Activated CD4-positive, alpha-beta T cell treated with anti-CD3 and anti-CD28 coated beads, Interleukin-2, Interleukin-6, amounts not matched to agents 100 ng/mL and 50 ng/mL, durations not matched to agents 16 hours and 8 hours (primary cell): ENCODE measurements around the gene PUS1.

Experiments
- DNase-seq: peaks from one replicate; pipeline ENCODE4 v3.0.0-alpha.2; 2020

Gene PUS1

GRCh38 chr12:131903270-131904255 lies 25.5 kb upstream of the PUS1 start:
- no peak for DNase-seq

DNA sequence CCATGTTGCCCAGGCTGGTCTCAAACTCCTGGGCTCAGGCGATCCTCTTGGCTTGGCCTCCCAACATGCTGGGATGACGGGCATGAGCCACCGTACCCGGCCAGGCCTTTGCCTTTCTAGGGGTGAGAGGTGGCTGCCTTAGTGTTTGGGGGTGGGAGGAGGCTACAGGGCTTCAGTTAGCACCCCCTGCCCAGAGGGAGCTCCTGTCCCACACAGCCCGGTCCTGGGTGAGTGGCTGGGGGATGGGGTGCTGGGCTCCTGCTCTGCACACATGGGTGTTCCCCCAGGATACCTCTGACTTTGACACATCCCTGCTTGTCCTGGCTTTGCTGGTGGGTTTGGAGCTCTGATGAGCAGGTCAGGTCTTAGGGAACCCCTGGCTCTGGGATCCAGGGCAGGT lies 24.7 kb upstream of the PUS1 start:
- DNase-seq, result no peak

- no peak for DNase-seq
These were observed 23.9 kb upstream of the PUS1 start for GRCh38 chr12:131905081-131905629.

DNA sequence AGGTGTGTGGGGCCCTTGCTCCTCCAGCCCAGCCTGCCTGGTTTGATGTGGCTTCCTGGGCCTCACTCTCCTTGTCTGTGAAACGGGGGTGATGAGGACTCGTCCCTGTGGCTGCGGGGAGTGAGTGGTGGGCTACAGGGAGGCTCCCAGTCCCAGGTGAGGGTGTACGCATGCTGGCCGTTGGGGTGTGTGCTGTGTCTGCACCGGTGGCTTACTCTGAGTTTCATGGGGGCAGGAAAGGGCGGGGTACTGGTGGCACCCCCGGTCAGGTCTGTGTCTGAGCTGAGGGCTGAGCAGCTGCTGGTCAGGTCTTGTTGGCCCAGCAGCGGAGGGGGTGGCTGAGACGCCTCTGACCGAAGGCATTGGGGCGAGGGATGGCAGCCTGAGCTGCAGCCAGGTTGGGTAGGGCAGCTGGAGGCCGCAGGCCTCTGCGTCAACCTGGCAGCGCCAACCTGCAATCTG lies 23.4 kb upstream of the PUS1 start:
- no peak for DNase-seq

DNA sequence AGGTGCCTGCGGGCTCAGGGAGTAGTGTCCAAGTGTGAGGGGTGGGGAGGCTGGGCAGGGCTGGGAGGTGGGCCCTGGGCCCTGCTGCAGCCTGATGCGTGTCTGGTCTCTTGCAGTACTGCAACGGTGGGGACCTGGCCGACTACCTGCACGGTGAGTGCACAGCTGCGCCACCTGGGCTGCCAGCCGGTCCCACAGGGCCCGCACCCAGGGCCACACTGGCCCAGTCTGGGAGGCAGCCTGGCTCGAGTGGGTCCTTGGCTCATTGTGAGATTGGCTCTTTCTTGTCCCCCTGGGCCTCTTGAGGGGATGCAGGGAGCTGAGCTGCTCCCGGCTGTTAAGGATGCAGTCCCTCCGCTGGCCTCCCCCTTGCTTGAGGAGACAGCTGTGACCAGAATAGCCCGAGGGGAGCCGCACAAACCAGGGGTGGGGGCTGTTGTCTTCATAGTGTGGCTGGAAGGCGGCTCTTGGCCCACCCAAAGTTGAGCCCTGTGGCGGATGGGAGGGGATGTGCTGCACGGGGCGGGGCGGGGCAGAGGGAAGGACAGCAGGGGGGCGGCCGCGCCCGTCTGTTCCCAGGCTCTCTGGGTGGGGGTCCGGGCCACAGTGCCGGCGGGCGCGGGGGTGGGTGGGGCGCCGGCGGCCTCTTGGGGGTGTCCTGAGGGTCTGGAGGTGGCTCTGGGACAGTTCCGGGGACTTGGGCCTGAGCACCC lies 21.5 kb upstream of the PUS1 start:
- no peak for DNase-seq

GRCh38 chr12:131908092-131909080 lies 20.7 kb upstream of the PUS1 start:
- DNase-seq, result no peak

DNA sequence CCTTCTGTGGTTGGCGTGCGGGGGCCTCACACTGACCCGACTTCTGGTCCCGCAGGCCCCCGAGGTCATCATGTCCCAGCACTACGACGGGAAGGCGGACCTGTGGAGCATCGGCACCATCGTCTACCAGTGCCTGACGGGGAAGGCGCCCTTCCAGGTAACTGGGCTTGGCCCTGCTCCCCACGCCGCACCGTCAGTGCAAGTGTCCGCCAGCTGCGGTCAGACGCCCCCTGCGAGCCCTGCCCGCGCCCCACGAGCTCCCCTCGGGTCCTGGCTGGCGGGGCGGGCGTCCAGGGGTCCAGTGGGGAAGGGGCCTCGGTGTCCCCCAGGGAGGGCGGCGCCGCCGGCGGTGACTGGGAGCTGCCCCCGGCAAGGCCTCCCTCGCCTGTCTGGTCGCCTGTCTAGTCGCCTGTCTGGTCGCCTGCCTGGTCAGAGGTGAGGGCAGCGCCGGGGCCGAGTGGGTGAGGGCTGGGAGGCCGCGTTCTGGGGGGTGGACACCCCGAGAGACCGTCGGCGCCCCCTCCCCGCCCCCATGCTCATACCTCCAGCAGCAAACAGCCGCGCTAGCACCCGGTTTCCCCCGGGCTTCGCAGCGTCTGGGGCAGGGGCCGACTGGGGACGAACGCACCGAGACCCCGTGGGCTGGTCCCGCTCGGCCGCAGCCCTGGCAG lies 19.9 kb upstream of the PUS1 start:
- no peak for DNase-seq

DNA sequence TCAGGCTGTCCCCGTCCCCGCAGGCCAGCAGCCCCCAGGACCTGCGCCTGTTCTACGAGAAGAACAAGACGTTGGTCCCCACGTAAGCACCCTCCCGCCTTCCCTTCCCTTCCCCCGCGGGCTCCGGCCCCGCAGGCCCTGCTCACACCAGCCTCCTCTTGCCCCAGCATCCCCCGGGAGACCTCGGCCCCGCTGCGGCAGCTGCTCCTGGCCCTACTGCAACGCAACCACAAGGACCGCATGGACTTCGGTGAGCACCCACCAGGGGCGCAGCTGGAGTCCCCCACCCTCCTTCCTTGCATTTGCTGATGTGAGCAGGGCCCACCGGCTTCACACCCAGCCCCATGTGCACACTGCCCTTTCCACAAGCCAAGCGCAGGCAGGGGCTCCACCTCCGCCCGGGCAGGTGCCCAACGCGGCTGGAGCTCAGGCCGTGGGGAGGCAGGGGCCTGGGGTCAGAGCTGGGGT lies 19.3 kb upstream of the PUS1 start:
- DNase-seq, result no peak

DNA sequence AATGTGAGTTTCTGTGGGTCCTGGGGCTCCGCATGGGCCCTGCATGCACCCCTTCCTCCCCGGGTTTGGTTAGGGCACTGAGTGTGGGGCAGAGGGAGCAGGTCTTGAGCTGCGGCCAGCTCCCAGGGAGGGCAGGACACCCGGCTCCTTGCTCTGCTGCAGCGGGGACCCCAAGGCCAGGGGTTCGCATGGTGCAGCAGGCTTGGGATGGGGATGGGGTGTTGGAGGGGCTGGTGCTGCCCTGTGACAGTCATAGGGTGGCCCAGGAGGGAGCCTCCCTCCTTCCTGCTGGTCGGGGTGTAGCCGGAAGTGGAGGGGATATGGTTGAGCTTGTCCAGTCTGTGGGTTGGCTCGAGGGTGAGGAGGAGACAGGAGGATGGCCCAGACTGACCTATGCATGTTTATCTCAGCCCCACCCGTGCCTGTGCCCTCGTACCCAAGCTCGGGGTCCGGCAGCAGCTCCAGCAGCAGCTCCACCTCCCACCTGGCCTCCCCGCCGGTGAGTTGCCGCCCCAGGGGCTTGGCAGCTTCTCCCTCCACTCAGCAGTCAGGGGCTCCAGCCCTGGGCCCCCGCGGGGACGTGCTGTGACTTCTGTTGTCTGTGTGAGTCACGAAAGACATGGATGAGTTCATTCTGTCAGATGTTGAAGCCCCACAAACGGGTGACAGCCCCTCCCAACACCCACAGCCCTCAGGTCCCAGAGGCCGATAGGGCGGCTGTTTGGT lies 18.6 kb upstream of the PUS1 start:
- DNase-seq, result no peak

DNA sequence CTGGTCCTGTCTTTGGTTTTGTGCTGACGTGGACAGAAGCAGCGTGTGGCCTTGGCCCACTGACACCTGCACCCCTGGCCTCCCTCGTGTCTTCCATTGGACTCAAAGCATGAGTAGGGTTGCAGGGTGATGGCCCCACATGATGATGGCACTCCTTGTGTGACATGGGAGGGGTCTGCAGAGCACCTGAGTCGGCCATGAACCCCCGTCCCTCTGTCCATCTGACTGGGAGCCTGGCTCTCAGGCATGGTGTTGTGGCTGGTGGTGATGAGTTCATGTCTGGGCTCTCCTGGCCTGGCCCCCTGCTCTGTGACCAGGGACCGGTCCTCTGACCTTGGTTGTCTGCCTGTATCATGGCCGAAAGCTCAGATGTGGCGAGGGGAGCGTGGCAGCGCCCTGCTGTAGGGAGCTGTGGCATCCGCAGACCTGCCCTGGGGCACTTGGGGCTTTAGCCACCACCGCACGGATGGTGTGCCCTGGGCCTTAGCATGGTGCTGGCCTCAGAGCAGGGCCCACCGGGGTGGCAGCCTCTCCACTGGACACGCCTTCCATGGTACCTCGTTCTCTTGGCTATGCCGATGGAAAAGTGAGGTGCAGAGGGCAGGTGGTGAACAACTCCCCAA lies 17.9 kb upstream of the PUS1 start:
- no peak for DNase-seq

DNA sequence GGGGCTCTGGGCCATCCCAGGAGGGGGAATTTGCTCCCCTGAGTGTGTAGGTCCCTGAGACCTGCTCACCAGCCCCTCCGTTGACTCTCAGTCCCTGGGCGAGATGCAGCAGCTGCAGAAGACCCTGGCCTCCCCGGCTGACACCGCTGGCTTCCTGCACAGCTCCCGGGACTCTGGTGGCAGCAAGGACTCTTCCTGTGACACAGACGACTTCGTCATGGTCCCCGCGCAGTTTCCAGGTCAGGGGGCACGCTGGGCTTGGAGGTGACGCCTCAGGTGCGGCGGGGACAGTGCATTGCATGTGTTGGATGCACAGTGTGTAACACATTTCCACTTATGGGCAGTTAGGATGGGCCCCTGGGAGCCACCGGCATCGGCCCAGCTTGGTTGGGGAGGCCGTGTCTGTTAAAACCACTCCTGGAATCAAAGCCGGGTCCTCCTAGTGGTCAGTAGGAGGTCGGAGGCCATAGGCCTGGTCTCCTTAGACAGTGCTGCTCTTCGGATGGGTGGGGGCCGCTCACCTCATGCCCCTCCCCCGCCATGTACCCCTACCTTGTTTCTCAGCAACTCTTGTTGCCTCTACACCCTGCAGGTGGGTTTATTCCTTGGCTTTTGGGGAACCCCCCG lies 17.1 kb upstream of the PUS1 start:
- no peak for DNase-seq

GRCh38 chr12:131912518-131913274 lies 16.4 kb upstream of the PUS1 start:
- DNase-seq, result no peak

- DNase-seq, result no peak
These were observed 15.4 kb upstream of the PUS1 start for GRCh38 chr12:131913666-131914065.

- no peak for DNase-seq
These were observed 14.8 kb upstream of the PUS1 start for GRCh38 chr12:131914179-131914702.

DNA sequence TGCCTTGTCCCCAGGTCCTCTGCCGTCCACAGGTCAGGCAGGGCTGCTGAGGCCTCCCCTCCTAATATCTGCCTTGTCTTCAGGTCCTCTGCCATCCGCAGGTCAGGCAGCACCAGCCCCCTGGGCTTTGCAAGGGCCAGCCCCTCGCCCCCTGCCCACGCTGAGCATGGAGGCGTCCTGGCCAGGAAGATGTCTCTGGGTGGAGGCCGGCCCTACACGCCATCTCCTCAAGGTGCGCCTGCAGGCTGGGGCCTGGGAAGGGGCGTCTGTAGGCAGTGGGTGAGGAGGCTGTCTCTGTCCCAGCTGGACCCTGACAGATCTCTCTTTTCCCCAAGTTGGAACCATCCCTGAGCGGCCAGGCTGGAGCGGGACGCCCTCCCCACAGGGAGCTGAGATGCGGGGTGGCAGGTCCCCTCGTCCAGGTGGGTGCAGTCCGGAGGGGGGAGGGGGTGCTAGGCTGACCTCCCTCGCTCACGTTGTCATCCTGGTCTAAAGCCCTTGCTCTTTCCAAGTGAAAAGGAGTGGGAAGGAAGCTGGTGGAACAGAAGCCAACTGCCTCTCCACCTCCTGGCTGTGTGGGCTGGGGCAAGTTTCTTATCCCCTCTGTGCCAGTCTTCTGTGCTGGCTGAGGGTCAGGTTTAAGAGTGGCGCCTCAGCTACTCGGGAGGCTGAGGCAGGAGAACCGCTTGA lies 13.9 kb upstream of the PUS1 start:
- no peak for DNase-seq

DNA sequence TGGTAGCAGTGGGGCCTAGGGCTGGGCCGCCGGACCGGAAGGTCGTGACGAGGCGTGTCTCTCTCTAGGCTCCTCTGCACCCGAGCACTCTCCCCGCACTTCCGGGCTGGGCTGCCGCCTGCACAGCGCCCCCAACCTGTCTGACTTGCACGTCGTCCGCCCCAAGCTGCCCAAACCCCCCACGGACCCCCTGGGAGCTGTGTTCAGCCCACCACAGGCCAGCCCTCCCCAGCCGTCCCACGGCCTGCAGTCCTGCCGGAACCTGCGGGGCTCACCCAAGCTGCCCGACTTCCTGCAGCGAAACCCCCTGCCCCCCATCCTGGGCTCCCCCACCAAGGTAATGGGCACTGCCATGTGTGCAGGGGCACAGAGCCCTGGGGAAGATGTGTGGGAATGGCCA lies 13.3 kb upstream of the PUS1 start:
- no peak for DNase-seq

DNA sequence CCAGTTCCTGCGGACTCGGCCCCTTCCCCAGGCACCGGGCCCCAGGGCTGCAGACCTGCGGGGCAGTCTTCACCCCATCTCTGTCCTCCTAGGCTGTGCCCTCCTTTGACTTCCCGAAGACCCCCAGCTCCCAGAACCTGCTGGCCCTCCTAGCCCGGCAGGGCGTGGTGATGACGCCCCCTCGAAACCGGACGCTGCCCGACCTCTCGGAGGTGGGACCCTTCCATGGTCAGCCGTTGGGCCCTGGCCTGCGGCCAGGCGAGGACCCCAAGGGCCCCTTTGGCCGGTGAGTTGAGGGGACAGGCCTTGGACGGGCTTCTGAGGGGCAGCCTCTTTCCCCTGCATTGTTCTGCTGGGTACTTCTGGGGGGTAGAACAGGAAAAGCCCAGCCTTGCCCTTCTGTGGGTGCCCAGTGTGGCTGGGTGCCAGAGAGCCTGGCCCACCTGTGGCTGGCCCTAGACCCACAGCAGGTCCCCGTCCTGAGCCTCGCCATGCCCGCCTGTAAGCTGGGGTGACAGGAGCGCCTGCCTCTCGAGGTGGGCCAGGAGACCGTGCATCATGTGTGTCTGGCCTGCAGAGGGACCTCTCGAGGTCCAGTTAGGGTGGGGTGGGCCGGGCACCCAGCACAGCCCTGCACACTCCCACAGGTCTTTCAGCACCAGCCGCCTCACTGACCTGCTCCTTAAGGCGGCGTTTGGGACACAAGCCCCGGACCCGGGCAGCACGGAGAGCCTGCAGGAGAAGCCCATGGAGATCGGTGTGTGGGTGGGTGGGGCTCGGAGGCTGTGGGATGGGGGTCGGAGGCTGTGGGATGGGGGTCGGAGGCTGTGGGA lies 12.6 kb upstream of the PUS1 start:
- no peak for DNase-seq
